Measurements from ENCODE around the gene MRLN. TPM values are rescaled to one million over a fixed set of nuclear protein-coding genes. Genes with fewer than 3 reads are reported as not detected.

The MRLN gene
- total RNA-seq, 2 experiments from 2014 or later, result not detected

DNA sequence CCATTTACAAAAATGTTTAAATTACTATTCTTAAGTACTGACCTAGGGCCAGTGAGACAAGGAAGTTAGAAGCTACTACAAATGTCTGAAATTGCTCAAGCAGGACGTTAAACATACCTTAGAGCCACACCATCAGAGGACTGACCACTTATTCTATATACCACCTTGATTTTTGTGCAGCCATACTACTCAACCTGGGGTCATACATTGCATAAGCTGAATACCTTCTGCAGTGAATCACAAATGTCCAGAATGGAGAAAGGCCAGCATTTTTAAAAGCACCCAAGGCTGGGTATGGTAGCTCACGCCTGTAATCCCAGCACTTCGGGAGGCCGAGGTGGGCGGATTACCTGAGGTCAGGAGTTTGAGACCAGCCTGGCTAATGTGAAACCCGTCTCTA is 21.2 kb upstream of the MRLN start:
- DNase-seq (no peak), ATAC-seq (no peak)
- ChIA-PET CTCF (interaction anchor here (0.6 kb wide), 1 partner anchor 13 kb away, joined by 3 read pairs; no protein-coding TSS in a partner anchor), POLR2A (no interaction called here)
- H3K27me3 Mint-ChIP-seq, result no peaks in the 10 kb centered on the region
- peaks cover 3% of the 10 kb centered on the region for H3K9me3 Mint-ChIP-seq
- H3K4me3 Mint-ChIP-seq, result no peak overlapping the region
- H3K4me1 Mint-ChIP-seq (ENCODE audit: low read depth), result no peaks in the 10 kb centered on the region
- H3K27ac Mint-ChIP-seq, result no peak overlapping the region
- no peaks in the 10 kb centered on the region for H3K36me3 Mint-ChIP-seq (ENCODE audit: low read depth)
- intact Hi-C loops (cut with micrococcal nuclease), result no loop called here
- TF ChIP-seq CTCF (IDR thresholded peaks at IDR 0.05), result no peak

- Mint-ChIP-seq H3K27me3 (no peaks in the 10 kb centered on the region), H3K27ac (no peak overlapping the region), H3K9me3 (peaks cover 3% of the 10 kb centered on the region), H3K4me1 (ENCODE audit: low read depth) (no peaks in the 10 kb centered on the region), H3K36me3 (ENCODE audit: low read depth) (no peaks in the 10 kb centered on the region), H3K4me3 (no peak overlapping the region)
- CTCF ChIA-PET, result no interaction called here
- intact Hi-C loops (cut with micrococcal nuclease), result no loop called here
- TF ChIP-seq CTCF (IDR thresholded peaks at IDR 0.05), result no peak
- DNase-seq, result no peak
- no peak for ATAC-seq
- POLR2A ChIA-PET, result no interaction called here
These were observed 19.8 kb upstream of the MRLN start for GRCh38 chr10:59773088-59773487.

GRCh38 chr10:59771162-59771807 is 18.0 kb upstream of the MRLN start:
- TF ChIP-seq CTCF (IDR thresholded peaks at IDR 0.05), result no peak
- CTCF ChIA-PET, result no interaction called here
- Mint-ChIP-seq H3K9me3 (no peaks in the 10 kb centered on the region), H3K4me3 (no peak overlapping the region), H3K4me1 (ENCODE audit: low read depth) (no peaks in the 10 kb centered on the region), H3K27ac (no peak overlapping the region), H3K27me3 (no peaks in the 10 kb centered on the region), H3K36me3 (ENCODE audit: low read depth) (no peaks in the 10 kb centered on the region)
- POLR2A ChIA-PET, result no interaction called here
- ATAC-seq, result no peak
- intact Hi-C loops (cut with micrococcal nuclease), result no loop called here
- no peak for DNase-seq

DNA sequence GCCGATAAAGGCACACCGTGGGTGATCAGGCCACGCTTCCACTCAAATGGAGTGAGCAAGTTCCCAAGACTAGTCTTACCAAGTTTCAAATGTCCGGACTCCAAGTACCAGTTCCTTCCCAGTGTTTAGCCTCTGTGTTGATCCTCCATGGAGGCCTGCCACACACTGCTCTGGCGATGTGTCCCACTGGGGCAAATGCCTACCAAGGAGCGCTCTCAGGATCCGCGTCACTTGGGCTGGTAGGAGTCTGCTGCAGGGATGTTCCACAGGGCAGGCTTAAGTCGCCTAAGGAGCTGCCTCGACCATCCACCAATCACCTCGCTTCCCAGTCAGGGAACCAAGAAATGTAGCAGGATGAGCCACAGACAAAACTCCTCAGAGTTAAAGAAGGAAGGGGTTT is 17.4 kb upstream of the MRLN start:
- no peaks in the 10 kb centered on the region for H3K36me3 Mint-ChIP-seq (ENCODE audit: low read depth)
- H3K27ac Mint-ChIP-seq, result no peak overlapping the region
- H3K9me3 Mint-ChIP-seq, result no peaks in the 10 kb centered on the region
- DNase-seq (no peak), ATAC-seq (no peak)
- H3K4me3 Mint-ChIP-seq, result no peak overlapping the region
- POLR2A ChIA-PET, result no interaction called here
- H3K4me1 Mint-ChIP-seq (ENCODE audit: low read depth), result no peaks in the 10 kb centered on the region
- CTCF ChIA-PET, result no interaction called here
- no peak for TF ChIP-seq CTCF (IDR thresholded peaks at IDR 0.05)
- intact Hi-C loops (cut with micrococcal nuclease), result no loop called here
- no peaks in the 10 kb centered on the region for H3K27me3 Mint-ChIP-seq

DNA sequence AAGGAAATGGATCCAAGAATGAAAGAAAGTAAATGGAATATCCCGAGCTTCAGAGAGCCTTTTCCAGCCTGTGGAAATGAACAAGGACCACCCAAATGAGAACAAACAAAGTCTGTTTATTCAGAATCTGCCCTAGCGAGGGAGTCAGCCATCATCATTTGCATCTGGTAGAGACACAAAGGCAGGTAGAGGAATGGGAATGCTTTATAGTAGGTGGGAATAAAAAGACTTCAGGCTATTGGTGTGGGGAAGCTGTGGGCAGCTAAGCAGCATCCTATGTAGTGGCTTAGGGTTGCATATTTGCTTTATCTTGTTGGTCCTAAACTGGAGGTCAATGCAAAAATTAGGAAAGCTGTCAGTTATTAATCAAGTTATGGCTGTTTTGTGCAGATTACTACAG is 9.2 kb upstream of the MRLN start:
- peaks cover 5% of the 10 kb centered on the region for H3K27me3 Mint-ChIP-seq
- TF ChIP-seq CTCF (IDR thresholded peaks at IDR 0.05), result no peak

More for the DNA sequence above, 9.2 kb upstream of the MRLN start:
- H3K4me3 Mint-ChIP-seq, result no peak overlapping the region
- intact Hi-C loops (cut with micrococcal nuclease), result no loop called here
- H3K36me3 Mint-ChIP-seq (ENCODE audit: low read depth), result no peaks in the 10 kb centered on the region
- POLR2A ChIA-PET, result no interaction called here
- no peak overlapping the region for H3K27ac Mint-ChIP-seq
- DNase-seq (no peak), ATAC-seq (no peak)
- peaks cover 6% of the 10 kb centered on the region for H3K9me3 Mint-ChIP-seq
- H3K4me1 Mint-ChIP-seq (ENCODE audit: low read depth), result no peaks in the 10 kb centered on the region
- CTCF ChIA-PET, result no interaction called here
